H9 (cell line): ENCODE data around the gene ITGBL1. TPM values are rescaled to one million over a fixed set of nuclear protein-coding genes. Genes with fewer than 3 reads are reported as not detected.

Source experiments
- DNase-seq: peaks from one replicate; pipeline ENCODE4 v3.0.0-alpha.2; 2017
- H2AFZ ChIP-seq: one replicate; pipeline ENCODE4 v1.6.1; 2013; ENCODE audit warnings: mild to moderate bottlenecking, low read length, control low read depth, moderate library complexity
- H2AK5ac ChIP-seq: 2 replicates; pipeline ENCODE4 v1.6.1; 2013; ENCODE audit warnings: low read length, control low read depth, mixed read lengths; ENCODE audit not compliant: insufficient read length
- H2BK120ac ChIP-seq: one replicate; pipeline ENCODE4 v1.6.1; 2013; ENCODE audit warnings: low read depth, mild to moderate bottlenecking, low read length, control low read depth, inconsistent platforms; ENCODE audit not compliant: poor library complexity, severe bottlenecking
- H2BK12ac ChIP-seq: 2 replicates; pipeline ENCODE4 v1.6.1; 2013; ENCODE audit warnings: low read length, control low read depth, mixed read lengths, low read depth; ENCODE audit not compliant: insufficient read length
- H2BK15ac ChIP-seq: 2 replicates; pipeline ENCODE4 v1.6.1; 2013; ENCODE audit warnings: low read depth, low read length, control low read depth
- H2BK20ac ChIP-seq: one replicate; pipeline ENCODE4 v1.6.1; 2013; ENCODE audit warnings: low read depth, mild to moderate bottlenecking, low read length, control low read depth, inconsistent platforms; ENCODE audit not compliant: poor library complexity, severe bottlenecking
- H2BK5ac ChIP-seq: 2 replicates; pipeline ENCODE4 v1.6.1; 2013; ENCODE audit warnings: low read length, control low read depth, mixed read lengths; ENCODE audit not compliant: insufficient read length
- H3K14ac ChIP-seq: 2 replicates; pipeline ENCODE4 v1.6.1; 2013; ENCODE audit warnings: low read length, control low read depth; ENCODE audit not compliant: insufficient read depth
- H3K18ac ChIP-seq: 2 replicates; pipeline ENCODE4 v1.6.1; 2013; ENCODE audit warnings: low read depth, mild to moderate bottlenecking, mixed read lengths, low read length, control low read depth; ENCODE audit not compliant: insufficient read length
- H3K23ac ChIP-seq: 2 replicates; pipeline ENCODE4 v1.6.1; 2013; ENCODE audit warnings: low read length, control low read depth, mixed read lengths, low read depth; ENCODE audit not compliant: insufficient read length
- H3K23me2 ChIP-seq: 2 replicates; pipeline ENCODE4 v1.6.1; 2013; ENCODE audit warnings: low read depth, mild to moderate bottlenecking, mixed read lengths, low read length, control low read depth; ENCODE audit not compliant: insufficient read length, poor library complexity, severe bottlenecking
- H3K27ac ChIP-seq: 2 replicates; pipeline ENCODE4 v1.5.1; 2013; ENCODE audit warnings: low read length, control low read depth, mixed read lengths, low read depth; ENCODE audit not compliant: insufficient read length
- H3K27me3 ChIP-seq: 2 replicates; pipeline ENCODE4 v1.6.1; 2013; ENCODE audit warnings: low read length, control low read depth, inconsistent platforms; ENCODE audit not compliant: insufficient read depth
- H3K4ac ChIP-seq: 2 replicates; pipeline ENCODE4 v1.6.1; 2013; ENCODE audit warnings: low read depth, mild to moderate bottlenecking, control low read depth, inconsistent platforms, low read length, moderate library complexity
- H3K4me1 ChIP-seq: 2 replicates; pipeline ENCODE4 v1.6.1; 2013; ENCODE audit warnings: low read length, control low read depth, inconsistent platforms; ENCODE audit not compliant: insufficient read depth
- H3K4me2 ChIP-seq: 2 replicates; pipeline ENCODE4 v1.6.1; 2013; ENCODE audit warnings: low read length, control low read depth, mixed read lengths; ENCODE audit not compliant: insufficient read length, insufficient read depth
- H3K56ac ChIP-seq: 2 replicates; pipeline ENCODE4 v1.6.1; 2013; ENCODE audit warnings: low read depth, mild to moderate bottlenecking, mixed read lengths, low read length, control low read depth; ENCODE audit not compliant: insufficient read length
- H3K79me1 ChIP-seq: 2 replicates; pipeline ENCODE4 v1.6.1; 2013; ENCODE audit warnings: low read depth, mild to moderate bottlenecking, moderate library complexity, low read length, control low read depth, inconsistent platforms; ENCODE audit not compliant: insufficient read depth, poor library complexity, severe bottlenecking
- H3K79me2 ChIP-seq: 2 replicates; pipeline ENCODE4 v1.6.1; 2013; ENCODE audit warnings: low read length, control low read depth, inconsistent platforms; ENCODE audit not compliant: insufficient read depth
- H3K9ac ChIP-seq: 2 replicates; pipeline ENCODE4 v1.6.1; 2013; ENCODE audit warnings: low read length, control low read depth, mixed read lengths; ENCODE audit not compliant: insufficient read length; ENCODE audit errors: extremely low read depth
- H3K9me3 ChIP-seq: one replicate; pipeline ENCODE4 v1.6.1; 2013; ENCODE audit warnings: low read depth, low read length, inconsistent platforms; ENCODE audit not compliant: control insufficient read depth
- H3T11ph ChIP-seq: one replicate; pipeline ENCODE4 v1.6.1; 2013; ENCODE audit warnings: mild to moderate bottlenecking, low read length, control low read depth, inconsistent platforms
- H4K20me1 ChIP-seq: one replicate; pipeline ENCODE4 v1.6.1; 2013; ENCODE audit not compliant: control insufficient read depth, insufficient read length, insufficient read depth
- H4K5ac ChIP-seq: 2 replicates; pipeline ENCODE4 v1.6.1; 2013; ENCODE audit warnings: low read depth, mild to moderate bottlenecking, mixed read lengths, low read length, control low read depth; ENCODE audit not compliant: insufficient read length
- H4K8ac ChIP-seq: replicated peaks from 2 replicates; pipeline ENCODE4 v1.6.1; 2013; ENCODE audit warnings: low read length, control low read depth, mixed read lengths, low read depth; ENCODE audit not compliant: insufficient read length
- H4K91ac ChIP-seq: 2 replicates; pipeline ENCODE4 v1.6.1; 2013; ENCODE audit warnings: low read depth, mild to moderate bottlenecking, moderate library complexity, mixed read lengths, low read length, control low read depth; ENCODE audit not compliant: insufficient read length
- H3K27ac Mint-ChIP-seq, 3 experiments: 2 replicates in 2 of 3; 3 replicates in 1 of 3; pipeline ENCODE4 v1.8.0; 2020 to 2021; ENCODE audit warnings: mixed read lengths in 3 of 3, mild to moderate bottlenecking in 1 of 3, moderate library complexity in 1 of 3
- H3K27me3 Mint-ChIP-seq: 2 replicates; pipeline ENCODE4 v1.8.0; 2021; ENCODE audit warnings: low read depth, mild to moderate bottlenecking, moderate library complexity, mixed read lengths
- H3K36me3 Mint-ChIP-seq, 3 experiments: 2 replicates in 2 of 3; 3 replicates in 1 of 3; pipeline ENCODE4 v1.8.0; 2020 to 2021; ENCODE audit warnings: low read depth in 3 of 3, mixed read lengths in 3 of 3; ENCODE audit not compliant: insufficient read depth in 1 of 3
- H3K4me1 Mint-ChIP-seq, 2 experiments: 2 replicates each; pipeline ENCODE4 v1.8.0; 2020; ENCODE audit warnings: mixed read lengths in 2 of 2
- H3K4me3 Mint-ChIP-seq, 2 experiments: 2 replicates in 1 of 2; 3 replicates in 1 of 2; pipeline ENCODE4 v1.8.0; 2020 to 2021; ENCODE audit warnings: mild to moderate bottlenecking in 2 of 2, mixed read lengths in 2 of 2, moderate library complexity in 1 of 2
- H3K9me3 Mint-ChIP-seq, 2 experiments: 2 replicates in 1 of 2; 3 replicates in 1 of 2; pipeline ENCODE4 v1.8.0; 2020; ENCODE audit warnings: mild to moderate bottlenecking in 2 of 2, mixed read lengths in 2 of 2, moderate library complexity in 1 of 2
- WGBS: extraction: QIAGEN DNeasy Blood & Tissue Kit; methylation state at CpG from one replicate; pipeline ENCODE4 v1.1.7; 2013; ENCODE audit warnings: missing lambda C conversion rate, low lambda C conversion rate, mixed read lengths; ENCODE audit not compliant: insufficient read length; ENCODE audit errors: extremely low coverage; 5-methylcytosine and 5-hydroxymethylcytosine counted together
- total RNA-seq: library from RNA; stranded (reverse); gene quantifications from 2 replicates; pipeline ENCODE4 v1.2.1, GENCODE V29; 2021
- TF ChIP-seq, protein P1 (sequence below): fragments of 200-600 bp; sonication (generic); conservative IDR thresholded peaks from 3 replicates; pipeline ENCODE4 v1.8.0; 2021; ENCODE audit warnings: antibody characterized with exemption, mild to moderate bottlenecking

Gene ITGBL1
- total RNA-seq, 1 experiment from 2014 or later = not detected

DNA sequence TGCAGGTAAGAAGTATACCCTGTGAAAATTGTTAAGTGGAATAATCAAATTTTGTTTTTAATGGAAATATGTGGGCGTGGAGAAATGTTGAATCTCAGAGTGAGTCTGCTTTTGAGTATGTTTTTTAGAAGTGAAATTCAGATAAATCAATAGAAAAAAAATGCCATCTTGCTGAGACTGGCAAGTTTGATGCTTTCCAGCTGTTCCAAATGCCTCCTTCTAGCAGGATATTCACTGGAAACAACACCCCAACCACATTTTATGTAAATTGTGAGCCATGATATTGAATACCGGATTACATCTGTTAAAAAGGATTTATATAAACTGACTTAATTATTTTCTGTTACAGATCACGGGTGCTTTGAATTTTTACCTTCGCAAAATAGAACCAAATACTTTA lies 115.4 kb downstream of the ITGBL1 start:
- no peak overlapping the region for H4K5ac ChIP-seq

More for the DNA sequence above, 115.4 kb downstream of the ITGBL1 start:
- no peak overlapping the region for H2BK15ac ChIP-seq
- H4K8ac ChIP-seq = no peak overlapping the region
- DNase-seq = no peak
- H3K4me1 ChIP-seq = no peaks in the 10 kb centered on the region
- no peak overlapping the region for H2BK120ac ChIP-seq
- H3K4me2 ChIP-seq = no peak overlapping the region
- no peak overlapping the region for H3K9ac ChIP-seq
- no peak overlapping the region for H2BK12ac ChIP-seq
- H3K27ac Mint-ChIP-seq = no peak overlapping the region
- H3K4ac ChIP-seq = no peak overlapping the region
- H3K9me3 ChIP-seq = no peaks in the 10 kb centered on the region
- H3T11ph ChIP-seq = no peak overlapping the region
- H3K9me3 Mint-ChIP-seq = no peaks in the 10 kb centered on the region
- H3K36me3 Mint-ChIP-seq = no peaks in the 10 kb centered on the region
- H3K27me3 Mint-ChIP-seq = no peaks in the 10 kb centered on the region
- H2BK5ac ChIP-seq = no peak overlapping the region
- H3K14ac ChIP-seq = no peak overlapping the region
- H2BK20ac ChIP-seq = no peak overlapping the region
- H3K18ac ChIP-seq = no peak overlapping the region
- H2AFZ ChIP-seq = no peak overlapping the region
- H3K4me3 Mint-ChIP-seq = no peak overlapping the region
- H4K20me1 ChIP-seq = no peaks in the 10 kb centered on the region
- no peak overlapping the region for H4K91ac ChIP-seq
- H3K27ac ChIP-seq = no peak overlapping the region
- H3K56ac ChIP-seq = no peak overlapping the region
- H3K23ac ChIP-seq = no peak overlapping the region
- no peaks in the 10 kb centered on the region for H3K4me1 Mint-ChIP-seq
- no peaks in the 10 kb centered on the region for H3K23me2 ChIP-seq
- TF ChIP-seq, protein P1, sequence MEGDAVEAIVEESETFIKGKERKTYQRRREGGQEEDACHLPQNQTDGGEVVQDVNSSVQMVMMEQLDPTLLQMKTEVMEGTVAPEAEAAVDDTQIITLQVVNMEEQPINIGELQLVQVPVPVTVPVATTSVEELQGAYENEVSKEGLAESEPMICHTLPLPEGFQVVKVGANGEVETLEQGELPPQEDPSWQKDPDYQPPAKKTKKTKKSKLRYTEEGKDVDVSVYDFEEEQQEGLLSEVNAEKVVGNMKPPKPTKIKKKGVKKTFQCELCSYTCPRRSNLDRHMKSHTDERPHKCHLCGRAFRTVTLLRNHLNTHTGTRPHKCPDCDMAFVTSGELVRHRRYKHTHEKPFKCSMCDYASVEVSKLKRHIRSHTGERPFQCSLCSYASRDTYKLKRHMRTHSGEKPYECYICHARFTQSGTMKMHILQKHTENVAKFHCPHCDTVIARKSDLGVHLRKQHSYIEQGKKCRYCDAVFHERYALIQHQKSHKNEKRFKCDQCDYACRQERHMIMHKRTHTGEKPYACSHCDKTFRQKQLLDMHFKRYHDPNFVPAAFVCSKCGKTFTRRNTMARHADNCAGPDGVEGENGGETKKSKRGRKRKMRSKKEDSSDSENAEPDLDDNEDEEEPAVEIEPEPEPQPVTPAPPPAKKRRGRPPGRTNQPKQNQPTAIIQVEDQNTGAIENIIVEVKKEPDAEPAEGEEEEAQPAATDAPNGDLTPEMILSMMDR = no peak
- 100% methylated on average over 1 of the region's 4 CpGs for WGBS
- H2AK5ac ChIP-seq = no peak overlapping the region
- H3K27me3 ChIP-seq = no peaks in the 10 kb centered on the region
- no peaks in the 10 kb centered on the region for H3K79me1 ChIP-seq
- H3K79me2 ChIP-seq = no peaks in the 10 kb centered on the region
